ENCODE data around the gene RNF182. TPM values are rescaled to one million over a fixed set of nuclear protein-coding genes. Genes with fewer than 3 reads are reported as not detected.

Gene RNF182
- total RNA-seq, 1 donor from 2014 or later: 8.3 TPM

- FAIRE-seq: no peak
- Histone ChIP-seq H3K4me3 (ENCODE audit: insufficient read depth, low read depth, low read length) (no peak overlapping the region), H3K9ac (ENCODE audit: low read length) (no peak overlapping the region), H3K4me2 (ENCODE audit: low read length) (no peak overlapping the region), H3K27me3 (ENCODE audit: insufficient read depth, low read length) (no peaks in the 10 kb centered on the region), H3K9me3 (ENCODE audit: insufficient read depth, low read depth, low read length) (no peaks in the 10 kb centered on the region), H3K79me2 (ENCODE audit: insufficient read depth, low read length) (no peaks in the 10 kb centered on the region), H3K36me3 (ENCODE audit: insufficient read depth, low read length) (no peaks in the 10 kb centered on the region), H3K4me1 (ENCODE audit: insufficient read depth, low read length) (peaks cover 5% of the 10 kb centered on the region), H2AFZ (ENCODE audit: low read depth, low read length) (no peak overlapping the region), H3K27ac (ENCODE audit: low read depth, low read length) (no peak overlapping the region), H4K20me1 (ENCODE audit: insufficient read depth, low read length) (no peaks in the 10 kb centered on the region)
- H3K4me3 Mint-ChIP-seq (ENCODE audit: unreplicated experiment): no peak overlapping the region
- no peaks in the 10 kb centered on the region for H3K27me3 Mint-ChIP-seq (ENCODE audit: low read depth, unreplicated experiment)
- DNase-seq (ENCODE audit: low read depth): no peak
- H3K36me3 Mint-ChIP-seq (ENCODE audit: low read depth, unreplicated experiment): no peaks in the 10 kb centered on the region
- no peak overlapping the region for H3K27ac Mint-ChIP-seq (ENCODE audit: unreplicated experiment)
- peaks cover 22% of the 10 kb centered on the region for H3K4me1 Mint-ChIP-seq (ENCODE audit: low read depth, unreplicated experiment)
- no peaks in the 10 kb centered on the region for H3K9me3 Mint-ChIP-seq (ENCODE audit: unreplicated experiment)
- TF ChIP-seq EZH2 (IDR thresholded peaks at IDR 0.05; ENCODE audit: insufficient read depth, low read length): no peak
- TF ChIP-seq, protein P1, sequence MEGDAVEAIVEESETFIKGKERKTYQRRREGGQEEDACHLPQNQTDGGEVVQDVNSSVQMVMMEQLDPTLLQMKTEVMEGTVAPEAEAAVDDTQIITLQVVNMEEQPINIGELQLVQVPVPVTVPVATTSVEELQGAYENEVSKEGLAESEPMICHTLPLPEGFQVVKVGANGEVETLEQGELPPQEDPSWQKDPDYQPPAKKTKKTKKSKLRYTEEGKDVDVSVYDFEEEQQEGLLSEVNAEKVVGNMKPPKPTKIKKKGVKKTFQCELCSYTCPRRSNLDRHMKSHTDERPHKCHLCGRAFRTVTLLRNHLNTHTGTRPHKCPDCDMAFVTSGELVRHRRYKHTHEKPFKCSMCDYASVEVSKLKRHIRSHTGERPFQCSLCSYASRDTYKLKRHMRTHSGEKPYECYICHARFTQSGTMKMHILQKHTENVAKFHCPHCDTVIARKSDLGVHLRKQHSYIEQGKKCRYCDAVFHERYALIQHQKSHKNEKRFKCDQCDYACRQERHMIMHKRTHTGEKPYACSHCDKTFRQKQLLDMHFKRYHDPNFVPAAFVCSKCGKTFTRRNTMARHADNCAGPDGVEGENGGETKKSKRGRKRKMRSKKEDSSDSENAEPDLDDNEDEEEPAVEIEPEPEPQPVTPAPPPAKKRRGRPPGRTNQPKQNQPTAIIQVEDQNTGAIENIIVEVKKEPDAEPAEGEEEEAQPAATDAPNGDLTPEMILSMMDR (IDR thresholded peaks at IDR 0.05; ENCODE audit: insufficient read depth, low read depth, low read length): no peak
These were observed 6.0 kb upstream of the RNF182 start for GRCh38 chr6:13918686-13919250.

GRCh38 chr6:13919861-13920260 is 4.9 kb upstream of the RNF182 start:
- no peak overlapping the region for H3K4me3 ChIP-seq (ENCODE audit: insufficient read depth, low read depth, low read length)
- Mint-ChIP-seq H3K4me1 (ENCODE audit: low read depth, unreplicated experiment) (peaks cover 18% of the 10 kb centered on the region), H3K4me3 (ENCODE audit: unreplicated experiment) (no peak overlapping the region), H3K27ac (ENCODE audit: unreplicated experiment) (no peak overlapping the region), H3K27me3 (ENCODE audit: low read depth, unreplicated experiment) (no peaks in the 10 kb centered on the region), H3K9me3 (ENCODE audit: unreplicated experiment) (no peaks in the 10 kb centered on the region), H3K36me3 (ENCODE audit: low read depth, unreplicated experiment) (no peaks in the 10 kb centered on the region)
- no peaks in the 10 kb centered on the region for H3K9me3 ChIP-seq (ENCODE audit: insufficient read depth, low read depth, low read length)
- no peak overlapping the region for H2AFZ ChIP-seq (ENCODE audit: low read depth, low read length)
- H3K4me1 ChIP-seq (ENCODE audit: insufficient read depth, low read length): peaks cover 11% of the 10 kb centered on the region
- H3K36me3 ChIP-seq (ENCODE audit: insufficient read depth, low read length): no peaks in the 10 kb centered on the region
- H3K9ac ChIP-seq (ENCODE audit: low read length): no peak overlapping the region
- H3K27ac ChIP-seq (ENCODE audit: low read depth, low read length): no peak overlapping the region
- no peaks in the 10 kb centered on the region for H4K20me1 ChIP-seq (ENCODE audit: insufficient read depth, low read length)
- H3K4me2 ChIP-seq (ENCODE audit: low read length): no peak overlapping the region
- no peak for DNase-seq (ENCODE audit: low read depth)
- no peaks in the 10 kb centered on the region for H3K79me2 ChIP-seq (ENCODE audit: insufficient read depth, low read length)
- TF ChIP-seq EZH2 (IDR thresholded peaks at IDR 0.05; ENCODE audit: insufficient read depth, low read length): no peak
- TF ChIP-seq, protein P1 (IDR thresholded peaks at IDR 0.05; ENCODE audit: insufficient read depth, low read depth, low read length): no peak
- no peak for FAIRE-seq
- H3K27me3 ChIP-seq (ENCODE audit: insufficient read depth, low read length): no peaks in the 10 kb centered on the region

DNA sequence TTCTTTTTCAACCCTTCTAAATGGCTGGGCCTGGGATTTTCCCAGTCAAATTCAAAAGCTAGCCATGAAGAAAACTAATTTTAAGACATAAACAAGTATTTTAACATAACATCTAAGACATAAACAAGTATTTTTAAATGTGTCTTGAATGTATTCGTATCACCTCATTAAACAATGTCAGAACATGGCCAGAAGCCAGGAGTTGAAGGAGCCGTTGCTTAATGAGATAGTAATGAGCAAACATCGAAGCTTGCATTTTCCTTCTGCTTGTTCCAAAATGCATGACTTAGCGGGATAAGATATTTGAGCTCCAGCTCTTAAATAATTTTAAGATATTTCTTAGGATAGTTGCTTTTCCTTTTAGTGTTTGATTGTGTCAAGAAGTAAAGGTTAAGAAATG is 4.2 kb upstream of the RNF182 start:
- no peak overlapping the region for H3K4me3 ChIP-seq (ENCODE audit: insufficient read depth, low read depth, low read length)
- no peak overlapping the region for H3K4me2 ChIP-seq (ENCODE audit: low read length)
- no peaks in the 10 kb centered on the region for H3K36me3 ChIP-seq (ENCODE audit: insufficient read depth, low read length)
- Mint-ChIP-seq H3K4me1 (ENCODE audit: low read depth, unreplicated experiment) (peaks cover 21% of the 10 kb centered on the region), H3K36me3 (ENCODE audit: low read depth, unreplicated experiment) (no peaks in the 10 kb centered on the region), H3K27me3 (ENCODE audit: low read depth, unreplicated experiment) (peaks cover 2% of the 10 kb centered on the region), H3K4me3 (ENCODE audit: unreplicated experiment) (no peak overlapping the region), H3K27ac (ENCODE audit: unreplicated experiment) (no peak overlapping the region), H3K9me3 (ENCODE audit: unreplicated experiment) (no peaks in the 10 kb centered on the region)
- FAIRE-seq (no peak), DNase-seq (ENCODE audit: low read depth) (no peak)
- H3K9me3 ChIP-seq (ENCODE audit: insufficient read depth, low read depth, low read length): no peaks in the 10 kb centered on the region
- H3K27me3 ChIP-seq (ENCODE audit: insufficient read depth, low read length): no peaks in the 10 kb centered on the region
- TF ChIP-seq, protein P1 (IDR thresholded peaks at IDR 0.05; ENCODE audit: insufficient read depth, low read depth, low read length): no peak
- TF ChIP-seq EZH2 (IDR thresholded peaks at IDR 0.05; ENCODE audit: insufficient read depth, low read length): no peak
- peaks cover 3% of the 10 kb centered on the region for H3K79me2 ChIP-seq (ENCODE audit: insufficient read depth, low read length)
- no peak overlapping the region for H3K9ac ChIP-seq (ENCODE audit: low read length)
- H3K27ac ChIP-seq (ENCODE audit: low read depth, low read length): no peak overlapping the region
- peaks cover 16% of the 10 kb centered on the region for H3K4me1 ChIP-seq (ENCODE audit: insufficient read depth, low read length)
- H4K20me1 ChIP-seq (ENCODE audit: insufficient read depth, low read length): no peaks in the 10 kb centered on the region
- H2AFZ ChIP-seq (ENCODE audit: low read depth, low read length): no peak overlapping the region
